AG09319 (cell line): ENCODE data around the gene COG3.
A peak's percentile ranks its signal among the peaks of the same experiment; 100 is the strongest.

Experiments
- DNase-seq: peaks from one replicate; pipeline ENCODE4 v3.0.0-alpha.2; 2010; ENCODE audit warnings: low read depth; ENCODE audit errors: extremely low read depth
- CTCF ChIP-seq: IDR thresholded peaks from 2 replicates; pipeline ENCODE4 v1.5.1; 2011; ENCODE audit warnings: low read depth, mild to moderate bottlenecking, inconsistent platforms, low read length, moderate library complexity

COG3 gene

DNA sequence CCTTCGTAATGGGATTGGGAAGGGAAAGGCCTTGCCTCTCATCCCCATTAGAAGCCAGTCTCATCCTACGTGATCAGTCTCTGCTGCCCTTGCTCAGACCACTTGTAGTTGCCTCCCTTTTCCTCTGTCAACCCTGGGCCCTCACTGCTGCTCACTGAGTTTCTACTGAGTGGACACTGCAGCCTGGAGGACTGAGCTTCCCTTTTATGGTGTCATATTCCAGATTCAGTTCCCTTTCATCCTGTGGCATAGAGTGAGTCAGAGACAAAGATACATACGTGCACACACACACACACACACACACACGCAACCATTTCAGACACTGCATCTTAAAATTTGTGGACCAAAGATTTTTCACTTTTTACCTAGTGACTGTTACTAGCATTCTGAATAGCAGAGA, 56.6 kb downstream of the COG3 start:
- DNase-seq = no peak
- no peak for TF ChIP-seq CTCF

- peak; percentile 30 for DNase-seq
- no peak for TF ChIP-seq CTCF
These were observed 57.8 kb downstream of the COG3 start for GRCh38 chr13:45522571-45522970.

GRCh38 chr13:45527699-45528462, 63.1 kb downstream of the COG3 start:
- DNase-seq = no peak
- no peak for TF ChIP-seq CTCF

GRCh38 chr13:45529758-45530157, 65.0 kb downstream of the COG3 start:
- TF ChIP-seq CTCF = no peak
- no peak for DNase-seq

DNA sequence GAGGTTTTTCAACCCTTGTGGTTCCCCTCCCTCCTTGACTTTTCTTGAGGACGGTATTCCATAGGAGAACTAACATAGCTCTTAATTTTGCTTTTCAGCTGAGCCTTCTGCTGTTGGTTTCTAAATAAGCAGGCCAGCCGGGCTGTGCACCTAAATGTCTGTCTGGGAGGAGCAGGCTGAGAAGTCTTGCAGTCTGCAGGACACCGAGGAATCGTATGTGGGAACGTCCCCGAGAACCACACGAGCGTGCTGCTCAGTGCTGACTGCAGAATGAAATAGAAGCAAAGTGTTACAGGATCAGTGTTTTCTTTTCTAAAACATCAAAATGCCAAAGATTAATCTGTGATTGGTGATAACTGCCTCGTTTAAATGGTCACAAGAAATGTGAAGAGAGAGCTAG, 69.9 kb downstream of the COG3 start:
- DNase-seq = no peak
- TF ChIP-seq CTCF = no peak

DNA sequence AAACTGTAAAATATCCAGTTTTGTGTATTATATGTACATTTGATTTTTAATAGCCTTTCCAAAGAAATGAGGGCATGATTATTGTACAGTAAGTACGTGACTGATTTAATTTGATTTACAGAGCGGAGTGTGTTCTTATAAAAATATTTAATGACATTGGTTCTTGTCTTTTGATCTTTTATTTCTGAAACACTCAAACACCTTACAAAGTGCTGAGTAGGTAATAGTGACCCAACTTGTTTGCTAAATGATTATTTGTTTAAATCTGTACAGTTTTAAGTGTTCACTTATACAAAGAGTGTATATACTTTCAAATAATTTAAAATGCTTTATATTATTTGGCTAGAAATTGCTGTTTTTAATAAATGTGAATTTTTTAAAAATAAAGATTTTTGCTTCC, 71.5 kb downstream of the COG3 start:
- no peak for DNase-seq
- no peak for TF ChIP-seq CTCF

GRCh38 chr13:45537516-45537915, 72.8 kb downstream of the COG3 start:
- DNase-seq = no peak
- no peak for TF ChIP-seq CTCF
